ENCODE data around the gene GRIN2C. TPM values are rescaled to one million over a fixed set of nuclear protein-coding genes. Genes with fewer than 3 reads are reported as not detected.

GRIN2C gene
- total RNA-seq, 2 experiments from 2014 or later = not detected

DNA sequence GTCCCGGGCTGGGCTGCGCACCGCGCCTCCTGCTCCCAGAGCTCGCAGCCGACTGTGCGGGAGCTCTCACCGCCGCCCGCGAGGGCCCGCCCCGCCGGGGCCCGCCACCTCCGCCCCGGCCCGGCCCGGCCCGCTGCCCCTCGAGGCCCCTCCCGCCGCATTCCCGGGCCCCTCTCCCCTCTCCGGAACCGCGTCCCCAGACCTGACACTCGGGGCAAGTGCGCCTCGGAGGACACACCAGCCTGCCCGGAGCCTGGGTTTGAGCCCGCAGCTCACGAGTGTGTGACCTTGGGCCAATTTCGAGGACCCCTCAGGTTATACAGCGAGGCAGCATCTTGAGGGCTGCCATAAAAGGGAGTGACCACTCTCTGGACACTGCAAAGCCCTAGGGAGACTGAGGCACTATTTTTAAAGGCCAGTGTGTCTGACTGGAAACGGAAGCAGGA is 2.0 kb upstream of the GRIN2C start:
- Mint-ChIP-seq H3K4me3 (peak overlapping the region; percentile 38), H3K9me3 (no peaks in the 10 kb centered on the region), H3K27ac (no peak overlapping the region), H3K27me3 (peaks cover 55% of the 10 kb centered on the region), H3K36me3 (ENCODE audit: low read depth) (no peaks in the 10 kb centered on the region), H3K4me1 (ENCODE audit: low read depth) (peaks cover 19% of the 10 kb centered on the region)
- H3K36me3 ChIP-seq (ENCODE audit: insufficient read depth, low read length) = no peaks in the 10 kb centered on the region
- intact Hi-C loops (cut with DNase I, micrococcal nuclease) = loop anchor here in 1 of 2 experiments (1.0 to 5.0 kb wide), 2 partner anchors 70 to 114 kb away; partner anchors contain the start of gene NHERF1
- H3K27ac ChIP-seq (ENCODE audit: low read depth in 1 of 2, low read length in 2 of 2) = no peak overlapping the region
- peaks cover 37% of the 10 kb centered on the region for H3K4me1 ChIP-seq (ENCODE audit: insufficient read depth, low read length)
- ATAC-seq (ENCODE audit: poor library complexity) (no peak), DNase-seq (no peak)
- peaks cover 34 to 53% of the 10 kb centered on the region in 2 experiments for H3K27me3 ChIP-seq (ENCODE audit: control insufficient read depth in 1 of 2, insufficient read depth in 2 of 2, low read length in 2 of 2)
- ChIA-PET POLR2A (interaction anchor here (1.0 to 2.3 kb wide), 8 partner anchors 9 to 204 kb away, joined by 3 to 9 read pairs (median 4); partner anchors contain the start of gene FDXR), CTCF (interaction anchor here (0.8 to 3.0 kb wide), 10 partner anchors 9 to 204 kb away, joined by 3 to 18 read pairs (median 5); no protein-coding TSS in a partner anchor)
- H3K4me3 ChIP-seq (ENCODE audit: low read length) = peak overlapping the region; percentile 3
- TF ChIP-seq, protein P1, sequence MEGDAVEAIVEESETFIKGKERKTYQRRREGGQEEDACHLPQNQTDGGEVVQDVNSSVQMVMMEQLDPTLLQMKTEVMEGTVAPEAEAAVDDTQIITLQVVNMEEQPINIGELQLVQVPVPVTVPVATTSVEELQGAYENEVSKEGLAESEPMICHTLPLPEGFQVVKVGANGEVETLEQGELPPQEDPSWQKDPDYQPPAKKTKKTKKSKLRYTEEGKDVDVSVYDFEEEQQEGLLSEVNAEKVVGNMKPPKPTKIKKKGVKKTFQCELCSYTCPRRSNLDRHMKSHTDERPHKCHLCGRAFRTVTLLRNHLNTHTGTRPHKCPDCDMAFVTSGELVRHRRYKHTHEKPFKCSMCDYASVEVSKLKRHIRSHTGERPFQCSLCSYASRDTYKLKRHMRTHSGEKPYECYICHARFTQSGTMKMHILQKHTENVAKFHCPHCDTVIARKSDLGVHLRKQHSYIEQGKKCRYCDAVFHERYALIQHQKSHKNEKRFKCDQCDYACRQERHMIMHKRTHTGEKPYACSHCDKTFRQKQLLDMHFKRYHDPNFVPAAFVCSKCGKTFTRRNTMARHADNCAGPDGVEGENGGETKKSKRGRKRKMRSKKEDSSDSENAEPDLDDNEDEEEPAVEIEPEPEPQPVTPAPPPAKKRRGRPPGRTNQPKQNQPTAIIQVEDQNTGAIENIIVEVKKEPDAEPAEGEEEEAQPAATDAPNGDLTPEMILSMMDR (IDR thresholded peaks at IDR 0.05) = no peak
- H3K9me3 ChIP-seq (ENCODE audit: control insufficient read depth in 1 of 2, insufficient read depth in 1 of 2, low read length in 2 of 2) = peaks cover 0 to 16% of the 10 kb centered on the region in 2 experiments

- H3K4me3 ChIP-seq (ENCODE audit: low read length) = peak overlapping the region; percentile 5
Measured at GRCh38 chr17:74860872-74861661, 1.4 kb upstream of the GRIN2C start.

More at GRCh38 chr17:74860872-74861661, 1.4 kb upstream of the GRIN2C start:
- intact Hi-C loops (cut with DNase I, micrococcal nuclease) = loop anchor here in 1 of 2 experiments (5.0 kb wide), 1 partner anchor 114 kb away; the partner anchor contains the start of gene NHERF1
- CTCF ChIA-PET = interaction anchor here (0.8 to 2.1 kb wide), 6 partner anchors 9 to 194 kb away, joined by 3 to 18 read pairs (median 4); partner anchors contain the start of gene FDXR
- H3K36me3 Mint-ChIP-seq (ENCODE audit: low read depth) = no peaks in the 10 kb centered on the region
- peaks cover 0 to 16% of the 10 kb centered on the region in 2 experiments for H3K9me3 ChIP-seq (ENCODE audit: control insufficient read depth in 1 of 2, insufficient read depth in 1 of 2, low read length in 2 of 2)
- H3K4me1 ChIP-seq (ENCODE audit: insufficient read depth, low read length) = peaks cover 37% of the 10 kb centered on the region
- H3K4me1 Mint-ChIP-seq (ENCODE audit: low read depth) = peaks cover 19% of the 10 kb centered on the region
- H3K27ac Mint-ChIP-seq = no peak overlapping the region
- DNase-seq (peak in 1 of 14 experiments; percentile 29), ATAC-seq (ENCODE audit: poor library complexity) (peak; percentile 10)
- no peak overlapping the region for H3K27ac ChIP-seq (ENCODE audit: low read depth in 1 of 2, low read length in 2 of 2)
- H3K27me3 Mint-ChIP-seq = peaks cover 61% of the 10 kb centered on the region
- TF ChIP-seq, protein P1 (IDR thresholded peaks at IDR 0.05) = no peak
- H3K9me3 Mint-ChIP-seq = no peaks in the 10 kb centered on the region
- H3K36me3 ChIP-seq (ENCODE audit: insufficient read depth, low read length) = no peaks in the 10 kb centered on the region
- POLR2A ChIA-PET = interaction anchor here (1.0 to 2.3 kb wide), 6 partner anchors 9 to 123 kb away, joined by 3 to 9 read pairs (median 5); partner anchors contain the start of gene FDXR
- no peak overlapping the region for H3K4me3 Mint-ChIP-seq
- peaks cover 34 to 54% of the 10 kb centered on the region in 2 experiments for H3K27me3 ChIP-seq (ENCODE audit: control insufficient read depth in 1 of 2, insufficient read depth in 2 of 2, low read length in 2 of 2)
